HG03432 (cell line): ENCODE measurements around the gene SLC15A2.

Source experiments
- ATAC-seq: cut with Tn5 transposase; IDR thresholded peaks from one replicate; pipeline ENCODE4 v1.9.1; 2021; ENCODE audit warnings: mild to moderate bottlenecking, moderate library complexity; ENCODE audit not compliant: unreplicated experiment

The SLC15A2 gene

DNA sequence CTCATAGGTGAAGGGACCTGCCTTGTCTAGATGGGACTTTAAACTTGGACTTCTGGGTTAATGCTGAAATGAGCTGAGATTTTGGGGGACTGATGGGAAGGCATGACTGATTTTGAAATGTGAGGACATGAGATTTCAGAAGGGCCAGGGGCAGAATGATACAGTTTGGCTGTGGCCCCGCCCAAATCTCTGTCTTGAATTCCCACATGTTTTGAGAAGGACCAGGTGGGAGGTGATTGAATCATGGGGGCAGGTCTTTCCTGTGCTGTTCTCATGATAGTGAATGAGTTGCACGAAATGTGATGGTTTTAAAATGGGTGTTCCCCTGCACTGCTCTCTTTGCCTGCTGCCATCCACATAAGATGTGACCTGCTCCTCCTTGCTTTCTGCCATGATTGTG is 85.0 kb downstream of the SLC15A2 start:
- no peak for ATAC-seq

DNA sequence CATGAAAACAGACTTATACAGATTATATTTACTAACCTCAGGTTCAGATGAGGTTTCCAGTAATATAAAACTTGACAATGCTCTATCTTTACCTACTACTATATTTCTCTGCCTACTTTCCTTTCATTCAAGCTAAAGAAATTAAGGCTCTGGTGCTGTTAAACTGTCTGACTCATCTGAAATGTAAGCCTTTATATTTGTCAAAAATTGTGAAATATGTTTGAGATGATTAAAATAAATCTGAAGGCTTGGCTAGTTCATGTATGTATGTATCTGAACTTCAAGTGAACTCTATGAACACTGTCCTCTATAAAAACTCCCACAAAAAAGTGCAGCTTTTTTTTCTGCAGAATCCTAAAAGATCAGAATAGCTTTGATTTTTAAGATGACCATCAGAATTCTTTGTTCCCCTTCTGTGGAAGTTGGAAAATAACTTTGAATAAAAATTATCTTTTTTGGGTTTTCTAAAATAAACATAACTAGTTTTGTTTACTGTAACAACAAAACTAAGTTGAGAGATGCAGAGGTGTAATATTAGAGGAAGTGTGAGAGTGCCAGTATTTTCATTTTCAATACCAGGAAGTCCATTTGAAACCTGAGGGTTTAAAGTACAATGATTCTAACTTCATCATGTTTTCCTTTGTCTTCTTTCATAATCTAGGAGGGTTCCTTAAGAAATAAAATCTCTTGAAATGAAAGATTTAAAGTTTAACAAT is 85.7 kb downstream of the SLC15A2 start:
- ATAC-seq, result peak; percentile 78

- peak; percentile 28 for ATAC-seq
Measured at GRCh38 chr3:121980450-121980796, 86.2 kb downstream of the SLC15A2 start.

DNA sequence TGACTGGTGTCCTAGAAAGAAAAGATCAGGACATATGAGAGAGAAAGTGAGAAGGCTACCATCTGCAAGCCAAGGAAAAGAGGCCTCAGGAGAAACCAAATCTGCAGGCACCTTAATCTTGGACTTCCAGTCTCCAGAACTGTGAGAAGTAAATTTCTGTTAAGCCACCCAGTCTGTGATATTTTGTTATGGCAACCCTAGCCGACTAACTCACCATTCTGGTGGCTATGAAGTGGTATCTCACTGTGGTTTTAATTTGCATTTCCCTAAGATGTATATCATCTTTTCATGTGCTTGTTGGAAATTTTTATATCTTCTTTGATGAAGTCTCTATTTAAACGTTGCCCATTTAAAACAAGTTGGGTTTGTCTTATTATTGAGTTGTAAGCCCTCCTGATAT is 87.3 kb downstream of the SLC15A2 start:
- ATAC-seq, result no peak

GRCh38 chr3:121985846-121986245 is 91.6 kb downstream of the SLC15A2 start:
- ATAC-seq, result no peak

DNA sequence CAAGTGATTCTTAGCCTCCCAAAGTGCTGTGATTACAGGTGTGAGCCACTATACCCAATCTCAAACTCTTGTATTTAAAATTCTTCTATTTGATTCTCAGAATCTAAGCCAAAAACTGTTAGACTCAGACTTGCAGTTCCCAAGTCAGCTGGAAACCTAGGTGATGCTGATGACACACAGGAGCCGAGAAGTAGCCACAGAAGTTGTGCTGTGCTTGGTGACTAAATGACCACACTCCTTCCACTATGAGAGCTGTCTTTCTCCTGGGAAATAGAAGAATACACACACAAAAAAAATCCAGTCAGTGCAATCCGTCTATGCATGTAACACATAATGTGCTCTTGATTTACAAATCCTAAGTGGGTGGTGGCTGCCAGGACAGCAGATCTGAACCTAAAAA is 93.9 kb downstream of the SLC15A2 start:
- no peak for ATAC-seq

- ATAC-seq, result no peak
Measured at GRCh38 chr3:121989943-121990342, 95.7 kb downstream of the SLC15A2 start.

- ATAC-seq, result peak; percentile 69
Measured at GRCh38 chr3:121992601-121993560, 98.7 kb downstream of the SLC15A2 start.
